IMR-90 (cell line): ENCODE measurements around the gene DPF1. TPM values are rescaled to one million over a fixed set of nuclear protein-coding genes. Genes with fewer than 3 reads are reported as not detected.

Source experiments
- ATAC-seq: fragments of 200-7000 bp; cut with Tn5 transposase; 2 replicates; pipeline ENCODE4 v1.9.1; 2020; ENCODE audit warnings: low read depth, mild to moderate bottlenecking, moderate library complexity
- BruUV-seq: library from RNA; stranded (reverse); fragments of 400-500 nt; replicated peaks from 2 replicates; lab custom pipeline; 2021; lab: Mats Ljungman, UMichigan
- CTCF ChIA-PET: fragments of 300-600 bp; formaldehyde crosslinking; extraction: SDS; loops from one replicate; lab custom pipeline; 2021; ENCODE audit warnings: antibody characterized with exemption; lab: Yijun Ruan, JAX
- POLR2A ChIA-PET: fragments of 300-600 bp; sonication (Branson Sonifier 250); formaldehyde crosslinking; loops from one replicate; lab custom pipeline; 2022; ENCODE audit warnings: antibody characterized with exemption; ENCODE audit not compliant: unreplicated experiment; lab: Charles Lee
- DNase-seq: peaks from one replicate; pipeline ENCODE4 v3.0.0; 2013
- H2AFZ ChIP-seq: replicated peaks from 2 replicates; pipeline ENCODE3; 2013; ENCODE audit warnings: low read length, mild to moderate bottlenecking; ENCODE audit not compliant: poor library complexity
- H2AK5ac ChIP-seq: 2 replicates; pipeline ENCODE4 v1.6.1; 2013; ENCODE audit warnings: low read depth, low read length, inconsistent platforms
- H2AK9ac ChIP-seq: replicated peaks from 2 replicates; pipeline ENCODE3; 2013; ENCODE audit warnings: mild to moderate bottlenecking, low read depth, low read length, moderate library complexity; ENCODE audit not compliant: poor library complexity
- H2BK120ac ChIP-seq: 2 replicates; pipeline ENCODE4 v1.6.1; 2013; ENCODE audit warnings: low read depth, low read length, inconsistent platforms
- H2BK15ac ChIP-seq: 3 replicates; pipeline ENCODE4 v1.6.1; 2013; ENCODE audit warnings: low read depth, low read length, inconsistent platforms
- H2BK20ac ChIP-seq: 2 replicates; pipeline ENCODE4 v1.6.1; 2013; ENCODE audit warnings: low read depth, mild to moderate bottlenecking, inconsistent platforms, low read length, moderate library complexity
- H2BK5ac ChIP-seq: 2 replicates; pipeline ENCODE4 v1.6.1; 2013; ENCODE audit warnings: mild to moderate bottlenecking, low read depth, low read length, inconsistent platforms; ENCODE audit not compliant: poor library complexity, severe bottlenecking
- H3K14ac ChIP-seq: replicated peaks from 2 replicates; pipeline ENCODE4 v1.6.1; 2013; ENCODE audit warnings: low read depth, low read length, inconsistent platforms
- H3K18ac ChIP-seq: 2 replicates; pipeline ENCODE4 v1.6.1; 2013; ENCODE audit warnings: low read depth, low read length, control low read depth
- H3K23ac ChIP-seq: 2 replicates; pipeline ENCODE4 v1.6.1; 2013; ENCODE audit warnings: low read depth, low read length, inconsistent platforms
- H3K27ac ChIP-seq: 2 replicates; pipeline ENCODE4 v1.5.1; 2013; ENCODE audit warnings: mild to moderate bottlenecking, control low read depth, low read length; ENCODE audit not compliant: insufficient read depth
- H3K27me3 ChIP-seq: 2 replicates; pipeline ENCODE4 v1.6.1; 2013; ENCODE audit warnings: low read length; ENCODE audit not compliant: control insufficient read depth, insufficient read depth
- H3K36me3 ChIP-seq: 2 replicates; pipeline ENCODE4 v1.6.1; 2013; ENCODE audit warnings: low read length, mixed read lengths; ENCODE audit not compliant: control insufficient read depth, insufficient read depth
- H3K4ac ChIP-seq: 2 replicates; pipeline ENCODE4 v1.6.1; 2013; ENCODE audit warnings: low read depth, low read length, inconsistent platforms
- H3K4me1 ChIP-seq: 2 replicates; pipeline ENCODE4 v1.6.1; 2013; ENCODE audit warnings: low read length, mixed read lengths; ENCODE audit not compliant: control insufficient read depth, insufficient read depth
- H3K4me2 ChIP-seq: 2 replicates; pipeline ENCODE4 v1.6.1; 2013; ENCODE audit warnings: low read depth, mild to moderate bottlenecking, control low read depth, low read length, moderate library complexity
- H3K4me3 ChIP-seq: 2 replicates; pipeline ENCODE4 v1.5.1; 2013; ENCODE audit warnings: low read depth, mild to moderate bottlenecking, control low read depth, low read length, moderate library complexity; ENCODE audit not compliant: insufficient read depth
- H3K56ac ChIP-seq: 2 replicates; pipeline ENCODE4 v1.6.1; 2013; ENCODE audit warnings: low read length, inconsistent platforms; ENCODE audit not compliant: insufficient read depth; ENCODE audit errors: extremely low read depth
- H3K79me1 ChIP-seq, 2 experiments: 2 replicates each; pipeline ENCODE4 v1.6.1; 2013; ENCODE audit warnings: low read length in 2 of 2, inconsistent platforms in 1 of 2, low read depth in 1 of 2
- H3K9ac ChIP-seq: 2 replicates; pipeline ENCODE4 v1.6.1; 2013; ENCODE audit warnings: low read depth, low read length, control low read depth
- H3K9me1 ChIP-seq: 2 replicates; pipeline ENCODE4 v1.6.1; 2013; ENCODE audit warnings: low read length, inconsistent platforms; ENCODE audit not compliant: insufficient read depth
- H3K9me3 ChIP-seq: 2 replicates; pipeline ENCODE4 v1.6.1; 2013; ENCODE audit warnings: low read length; ENCODE audit not compliant: control insufficient read depth, insufficient read depth
- H4K20me1 ChIP-seq: 2 replicates; pipeline ENCODE4 v1.6.1; 2013; ENCODE audit warnings: low read length, inconsistent platforms; ENCODE audit not compliant: insufficient read depth
- H4K5ac ChIP-seq: 2 replicates; pipeline ENCODE4 v1.6.1; 2013; ENCODE audit warnings: mild to moderate bottlenecking, low read depth, low read length, control low read depth
- H4K8ac ChIP-seq, 2 experiments: 2 replicates each; pipeline ENCODE4 v1.6.1; 2013; ENCODE audit warnings: low read depth in 2 of 2, low read length in 2 of 2, control low read depth in 1 of 2, inconsistent platforms in 1 of 2
- H4K91ac ChIP-seq: 2 replicates; pipeline ENCODE4 v1.6.1; 2013; ENCODE audit warnings: low read depth, low read length, inconsistent platforms; ENCODE audit not compliant: insufficient read depth
- BHLHE40 ChIP-seq: fragments of 150-350 bp; IDR thresholded peaks from 2 replicates; pipeline ENCODE4 v1.6.1; 2016; ENCODE audit warnings: mild to moderate bottlenecking, low read depth, low read length
- CTCF ChIP-seq: conservative IDR thresholded peaks from 2 replicates; pipeline ENCODE4 v1.5.1; 2012; ENCODE audit warnings: mild to moderate bottlenecking, low read depth, low read length, improper control_type of control experiment
- ELK1 ChIP-seq: fragments of 150-350 bp; IDR thresholded peaks from 2 replicates; pipeline ENCODE4 v1.6.1; 2016; ENCODE audit warnings: low read depth, mild to moderate bottlenecking, low read length, moderate library complexity, borderline replicate concordance
- FOS ChIP-seq: fragments of 150-350 bp; IDR thresholded peaks from 2 replicates; pipeline ENCODE4 v1.6.1; 2016; ENCODE audit warnings: low read depth, low read length
- MAFK ChIP-seq: IDR thresholded peaks from 2 replicates; pipeline ENCODE4 v1.6.1; 2012; ENCODE audit warnings: low read depth, low read length, improper control_type of control experiment
- MAZ ChIP-seq: IDR thresholded peaks from 2 replicates; pipeline ENCODE4 v1.6.1; 2012; ENCODE audit warnings: low read depth, mild to moderate bottlenecking, low read length, improper control_type of control experiment, moderate library complexity, borderline replicate concordance
- POLR2A ChIP-seq: IDR thresholded peaks from 2 replicates; pipeline ENCODE4 v1.6.1; 2012; ENCODE audit warnings: mild to moderate bottlenecking, low read depth, low read length
- RAD21 ChIP-seq: IDR thresholded peaks from 2 replicates; pipeline ENCODE4 v1.6.1; 2012; ENCODE audit warnings: low read length, improper control_type of control experiment
- RCOR1 ChIP-seq: IDR thresholded peaks from 2 replicates; pipeline ENCODE4 v1.6.1; 2012; ENCODE audit warnings: mild to moderate bottlenecking, low read length, improper control_type of control experiment; ENCODE audit not compliant: insufficient replicate concordance
- RFX5 ChIP-seq: IDR thresholded peaks from 2 replicates; pipeline ENCODE4 v1.8.0; 2012; ENCODE audit warnings: low read depth, mild to moderate bottlenecking, low read length, moderate library complexity
- SMC3 ChIP-seq: fragments of 150-350 bp; IDR thresholded peaks from 2 replicates; pipeline ENCODE4 v1.6.1; 2016; ENCODE audit warnings: low read depth, mild to moderate bottlenecking, antibody characterized with exemption, low read length, moderate library complexity
- USF2 ChIP-seq: fragments of 150-350 bp; IDR thresholded peaks from 2 replicates; pipeline ENCODE4 v1.6.1; 2017; ENCODE audit warnings: mild to moderate bottlenecking, antibody characterized with exemption, low read length, low read depth
- WGBS, 2 experiments: methylation state at CpG; one replicate each; pipeline versions ENCODE4 v1.1.5 to v1.1.7; 2013; ENCODE audit warnings: missing lambda C conversion rate in 2 of 2; ENCODE audit not compliant: insufficient read length in 1 of 2; ENCODE audit errors: extremely low coverage in 2 of 2; 5-methylcytosine and 5-hydroxymethylcytosine counted together
- dilution Hi-C: fragments of 300-500 bp; cut with HindIII; formaldehyde crosslinking; loops from one replicate; pipeline ENCODE4 v1.14.3; 2018; ENCODE audit warnings: low sequenced_read_pairs; ENCODE audit not compliant: unreplicated experiment
- in situ Hi-C: fragments of 300-500 bp; cut with MboI; formaldehyde crosslinking; loops from 3 replicates; pipeline ENCODE4 v1.14.3; 2019; ENCODE audit warnings: low sequenced_read_pairs, inconsistent platforms, mixed read lengths
- intact Hi-C: fragments of 100-400 bp; cut with micrococcal nuclease; formaldehyde crosslinking; loops from 2 replicates; pipeline ENCODE4 v1.10.0; 2022
- polyA plus RNA-seq, 3 experiments: library from polyadenylated mRNA; depleted of rRNA; stranded (reverse); fragments of >200 nt; gene quantifications; 2 replicates each; pipeline ENCODE4 v1.2.3, GENCODE V29; 2012; ENCODE audit warnings: low replicate concordance in 1 of 3
- total RNA-seq: library from RNA; depleted of rRNA; stranded (reverse); fragments of >200 nt; gene quantifications from 2 replicates; pipeline ENCODE4 v1.2.3, GENCODE V29; 2012

The DPF1 gene
- total and polyA plus RNA-seq, 2 of the 4 experiments (the other 2 are of a cell fraction) = 3.2 to 5.5 TPM

GRCh38 chr19:38273499-38273898 lies 49.5 kb upstream of the DPF1 start:
- Histone ChIP-seq H3K23ac (no peak overlapping the region), H3K79me1 (no peaks in the 10 kb centered on the region), H4K8ac (no peak overlapping the region), H3K4me2 (no peak overlapping the region), H2AK9ac (no peak overlapping the region), H2BK120ac (no peak overlapping the region), H2BK5ac (no peak overlapping the region), H2AFZ (no peak overlapping the region), H3K9ac (no peak overlapping the region), H4K20me1 (no peaks in the 10 kb centered on the region), H4K5ac (no peak overlapping the region), H3K18ac (no peak overlapping the region), H3K9me3 (no peaks in the 10 kb centered on the region), H3K27me3 (no peaks in the 10 kb centered on the region), H3K4ac (no peak overlapping the region), H3K4me1 (peaks cover 21% of the 10 kb centered on the region), H3K4me3 (no peak overlapping the region), H3K27ac (no peak overlapping the region), H3K9me1 (peaks cover 17% of the 10 kb centered on the region), H4K91ac (no peak overlapping the region), H2AK5ac (no peak overlapping the region), H3K36me3 (no peaks in the 10 kb centered on the region), H2BK15ac (no peak overlapping the region), H2BK20ac (no peak overlapping the region), H3K14ac (no peak overlapping the region), H3K56ac (no peak overlapping the region)
- DNase-seq (no peak), ATAC-seq (no peak)
- dilution Hi-C loops (no loop called here), intact Hi-C loops (no loop called here), in situ Hi-C loops (no loop called here)
- ChIA-PET POLR2A (no interaction called here), CTCF (no interaction called here)
- BruUV-seq = no TSS peak
- TF ChIP-seq MAZ = no peak
- TF ChIP-seq SMC3 = no peak
- no peak for TF ChIP-seq RFX5
- no peak for TF ChIP-seq CTCF
- no peak for TF ChIP-seq USF2
- TF ChIP-seq FOS = no peak
- TF ChIP-seq BHLHE40 = no peak
- TF ChIP-seq RCOR1 = no peak
- no peak for TF ChIP-seq RAD21
- no peak for TF ChIP-seq ELK1
- TF ChIP-seq MAFK = no peak
- TF ChIP-seq POLR2A = no peak
- no CpG with 5 or more reads among the region's 2 CpGs for WGBS, 2 experiments
